Fibroblast of skin of abdomen (primary cell): ENCODE data around the gene TUBG1. TPM values are rescaled to one million over a fixed set of nuclear protein-coding genes. Genes with fewer than 3 reads are reported as not detected.

Source experiments
- DNase-seq: peaks from one replicate; pipeline ENCODE4 v3.0.0-alpha.2; 2013
- polyA plus RNA-seq, 2 experiments: library from polyadenylated mRNA; unstranded; fragments of 120-200 nt; gene quantifications; one replicate each; pipeline ENCODE4 v1.2.1, GENCODE V29; 2013; ENCODE audit not compliant: insufficient read length in 2 of 2

Gene TUBG1
- 61.2 TPM for polyA plus RNA-seq (2013, experiment 1 of 2; ENCODE audit: insufficient read length)
- 65.3 TPM for polyA plus RNA-seq (2013, experiment 2 of 2; ENCODE audit: insufficient read length)

DNA sequence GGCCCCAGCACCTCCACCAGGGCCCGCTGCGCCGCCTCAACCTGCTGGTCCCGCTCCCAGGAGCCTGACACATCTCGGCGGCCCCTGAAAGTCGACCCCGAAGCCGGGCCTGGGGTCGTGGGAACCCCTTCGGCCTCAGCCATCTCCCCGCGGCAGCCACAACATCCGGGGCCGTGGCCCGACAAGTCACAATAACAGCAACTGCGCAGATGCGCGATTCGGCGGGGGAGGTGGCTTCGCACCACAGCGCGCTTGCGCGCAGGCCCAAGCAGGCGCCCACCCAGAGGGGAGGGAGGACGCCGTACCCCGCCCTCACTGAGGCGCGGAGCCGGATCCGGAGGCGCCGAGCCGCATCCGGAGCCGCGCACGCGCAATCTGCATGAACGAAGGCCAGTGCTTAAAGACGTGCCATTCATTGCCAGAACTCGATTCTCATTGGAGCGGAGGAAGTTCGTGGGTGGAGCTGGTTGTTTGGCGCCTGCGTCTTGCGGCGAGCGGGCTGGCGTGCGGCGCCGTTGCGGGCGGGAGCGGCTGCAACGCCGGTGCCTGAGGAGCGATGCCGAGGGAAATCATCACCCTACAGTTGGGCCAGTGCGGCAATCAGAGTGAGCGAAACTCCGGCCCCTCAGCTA lies at the start of gene TUBG1, which contains the start of gene RETREG3:
Gene TUBG1 (plus strand): TSS at position 502 of the 632 bp plus-strand sequence. CDS start 55 bp downstream, at position 557.
Gene RETREG3 (minus strand): TSS at position 193 of the 632 bp plus-strand sequence. CDS start 50 bp downstream, at position 143.
- DNase-seq, result peak; percentile 99

- no peak for DNase-seq
Observed at GRCh38 chr17:42560246-42560645, 49.2 kb upstream of the TUBG1 start.

DNA sequence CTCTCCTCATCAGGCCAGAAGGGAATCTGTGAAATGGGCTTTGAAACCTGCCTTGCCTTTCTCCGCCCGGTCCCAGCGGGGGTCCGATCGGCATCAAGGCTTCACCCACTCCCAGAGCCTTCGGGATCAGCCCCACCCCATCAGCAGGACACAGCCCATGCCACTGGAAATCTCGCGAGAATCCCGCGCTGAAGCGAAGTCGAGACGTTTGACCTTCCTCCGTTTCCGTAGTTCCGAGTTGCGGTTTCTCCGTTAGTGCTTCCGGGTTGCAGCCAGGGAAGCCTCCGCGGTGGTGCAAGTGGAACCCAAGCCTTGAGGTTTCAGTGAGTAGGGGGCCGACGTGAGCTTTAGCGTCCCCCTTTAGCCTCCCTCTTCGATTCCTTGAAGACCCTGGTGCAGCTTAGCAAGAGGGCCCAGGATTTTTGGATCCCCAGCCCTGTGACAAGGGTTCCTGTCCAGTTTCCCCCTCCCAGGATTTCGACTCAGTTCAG lies 47.5 kb upstream of the TUBG1 start, which contains the start of gene COASY:
Gene COASY (plus strand): TSS at position 252 of the 491 bp plus-strand sequence. CDS start 475 bp downstream, outside the sequence.
- peak; percentile 98 for DNase-seq

- no peak for DNase-seq
Observed at GRCh38 chr17:42562388-42563142, 46.9 kb upstream of the TUBG1 start.

- no peak for DNase-seq
Observed at GRCh38 chr17:42563143-42563509, 46.4 kb upstream of the TUBG1 start.

DNA sequence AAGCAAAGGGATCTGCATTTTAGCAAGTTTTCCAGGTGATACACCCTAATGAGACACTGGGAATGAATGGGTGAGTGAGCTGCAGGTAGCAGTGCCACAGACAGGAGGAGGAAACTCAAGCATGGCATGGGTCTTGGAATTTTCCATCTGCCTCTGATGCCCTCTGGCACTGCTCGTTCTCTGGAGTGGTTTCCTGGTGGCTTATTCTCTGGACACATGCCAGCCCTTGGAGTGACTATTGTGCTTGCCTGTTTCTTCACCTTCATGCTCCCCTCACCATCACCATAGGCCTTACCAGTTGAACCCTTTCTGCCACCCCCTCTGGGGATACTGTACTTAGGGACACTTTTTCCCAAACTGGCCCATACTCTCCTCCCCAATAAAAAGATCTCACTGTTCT lies 45.9 kb upstream of the TUBG1 start:
- DNase-seq, result no peak

GRCh38 chr17:42563950-42564349 lies 45.5 kb upstream of the TUBG1 start:
- DNase-seq, result no peak

- no peak for DNase-seq
Observed at GRCh38 chr17:42564815-42565522, 44.5 kb upstream of the TUBG1 start.

DNA sequence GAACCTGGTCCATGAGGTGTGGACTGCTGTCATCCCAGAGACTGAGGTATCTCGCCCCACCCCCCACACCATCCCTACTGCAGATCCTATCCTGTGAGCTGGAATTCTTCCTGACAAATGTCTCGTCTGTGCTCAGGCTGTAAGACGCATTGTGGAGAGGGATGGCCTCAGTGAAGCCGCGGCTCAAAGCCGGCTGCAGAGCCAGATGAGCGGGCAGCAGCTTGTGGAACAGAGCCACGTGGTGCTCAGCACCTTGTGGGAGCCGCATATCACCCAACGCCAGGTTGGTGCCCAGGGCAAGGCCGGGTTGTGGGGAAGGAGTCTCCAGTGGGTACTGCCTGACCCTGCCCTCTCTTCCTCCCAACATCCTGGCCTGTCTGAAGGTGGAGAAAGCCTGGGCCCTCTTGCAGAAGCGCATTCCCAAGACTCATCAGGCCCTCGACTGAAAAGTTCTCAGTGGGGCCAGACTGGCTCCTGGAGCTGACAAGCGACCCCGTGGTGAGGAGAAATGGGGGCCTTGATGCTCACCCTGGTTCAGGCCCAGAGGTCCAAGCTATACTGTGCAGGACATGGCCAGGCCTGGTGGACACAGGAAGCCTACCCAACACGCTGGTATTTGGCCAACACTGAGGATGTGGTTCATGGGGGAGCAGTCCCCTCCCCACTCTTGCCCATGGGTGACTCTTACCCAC lies 43.8 kb upstream of the TUBG1 start:
- no peak for DNase-seq

DNA sequence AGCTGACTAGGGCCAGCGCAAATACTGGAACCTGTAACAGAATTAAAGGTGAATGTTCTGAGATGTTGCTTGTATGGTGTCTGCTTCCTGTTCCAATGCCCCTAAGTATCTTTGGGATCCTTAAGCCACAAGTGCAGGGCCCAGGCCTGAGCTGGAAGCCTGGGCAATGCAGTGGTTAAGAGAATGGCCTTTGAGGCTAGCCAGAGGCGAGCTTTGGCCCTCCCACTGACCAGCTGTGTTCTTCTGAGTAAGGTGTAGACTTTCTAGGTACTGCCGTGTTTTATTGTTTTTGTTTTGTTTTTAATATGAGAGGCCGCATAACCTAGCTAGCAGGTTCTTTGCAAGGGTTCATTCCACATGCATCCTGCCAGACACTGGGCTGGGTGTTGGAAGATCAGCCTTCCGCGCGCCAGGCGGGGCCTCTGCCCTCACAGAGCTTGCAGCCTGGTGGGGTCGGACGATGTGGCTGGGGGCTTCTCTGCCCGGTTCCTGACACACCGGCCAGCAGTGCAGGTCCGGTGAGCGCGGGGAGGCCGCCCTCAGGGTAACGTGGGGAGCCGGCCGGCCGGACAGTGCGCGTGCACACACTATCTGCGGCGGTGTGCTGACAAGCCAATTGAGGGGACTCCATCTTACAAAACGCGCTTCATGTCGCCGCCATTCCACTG lies 43.1 kb upstream of the TUBG1 start:
- no peak for DNase-seq

GRCh38 chr17:42566883-42567573 lies 42.5 kb upstream of the TUBG1 start, which contains the start of gene MLX:
TSS of gene MLX (plus strand) at chr17:42567100. CDS start at chr17:42567125, 25 bp downstream.
- DNase-seq, result peak; percentile 90

DNA sequence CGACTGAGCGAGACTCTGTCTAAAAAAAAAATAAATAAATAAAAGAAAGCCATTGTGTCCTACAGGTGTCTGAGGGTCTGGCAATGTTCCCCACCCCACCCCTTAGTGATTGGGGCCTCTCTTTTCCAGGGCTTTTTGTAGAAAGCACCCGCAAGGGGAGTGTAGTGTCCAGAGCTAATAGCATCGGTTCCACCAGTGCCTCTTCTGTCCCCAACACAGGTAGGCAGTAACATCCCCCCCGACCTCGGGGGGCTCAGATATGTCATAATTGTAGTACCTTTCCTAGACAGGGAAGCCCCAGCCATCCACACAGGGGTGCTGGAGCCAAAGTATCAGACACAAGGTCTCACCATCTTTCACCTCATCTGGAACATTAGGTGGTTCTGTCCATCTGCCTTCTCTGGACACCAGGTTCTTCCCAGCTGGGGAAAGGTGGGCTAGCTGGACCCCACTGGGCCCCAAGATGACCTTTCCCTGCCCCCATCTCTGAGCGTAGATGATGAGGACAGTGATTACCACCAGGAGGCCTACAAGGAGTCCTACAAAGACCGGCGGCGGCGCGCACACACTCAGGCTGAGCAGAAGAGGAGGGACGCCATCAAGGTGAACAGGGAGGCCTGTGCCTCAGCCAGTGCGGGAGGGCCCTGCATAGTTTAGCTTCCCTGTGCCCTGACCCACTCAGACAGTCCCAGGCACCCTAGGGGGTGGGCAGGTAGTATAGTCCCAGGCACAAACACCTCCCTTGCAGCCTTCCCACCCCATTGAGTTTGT lies 41.0 kb upstream of the TUBG1 start:
- no peak for DNase-seq

- no peak for DNase-seq
Observed at GRCh38 chr17:42571435-42572225, 37.9 kb upstream of the TUBG1 start.

DNA sequence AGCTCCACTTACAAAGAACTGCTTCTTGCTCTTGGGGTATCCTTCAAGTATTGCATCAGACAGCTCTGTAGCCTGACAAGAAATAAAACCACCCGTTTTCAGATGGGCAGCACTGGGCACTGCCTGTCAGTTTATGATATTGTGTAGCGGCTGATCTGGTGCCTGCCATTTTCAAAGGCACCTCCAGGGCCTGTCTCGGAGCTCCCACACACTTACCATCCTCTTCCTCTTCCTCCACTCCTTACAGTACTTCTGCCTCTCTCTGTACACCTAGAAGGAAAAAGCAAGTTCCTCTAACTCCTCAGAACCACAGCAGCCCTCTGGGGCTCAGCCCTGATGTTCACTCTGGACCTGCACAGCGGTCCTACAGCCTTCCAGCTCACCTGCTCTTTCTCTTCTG lies 36.4 kb upstream of the TUBG1 start:
- no peak for DNase-seq

DNA sequence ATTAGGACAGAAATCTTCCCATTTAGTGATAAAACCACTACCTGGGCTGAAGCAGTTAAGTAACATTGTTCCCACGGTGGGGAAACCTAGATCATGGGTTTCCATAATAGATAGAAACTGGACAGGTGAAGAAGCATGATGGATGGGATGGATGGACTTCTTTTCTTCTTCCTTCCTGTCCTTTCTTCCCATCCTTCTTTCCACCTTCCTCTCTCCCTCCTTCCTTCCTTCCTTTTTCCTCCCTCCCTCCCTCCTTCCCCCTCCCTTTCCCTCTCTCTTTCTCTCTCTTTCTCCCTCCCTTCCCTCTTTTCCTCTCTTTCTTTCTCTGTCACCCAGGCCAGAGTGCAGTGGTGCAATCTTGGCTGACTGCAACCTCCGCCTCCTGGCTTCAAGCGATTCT lies 35.0 kb upstream of the TUBG1 start:
- DNase-seq, result no peak

- no peak for DNase-seq
Observed at GRCh38 chr17:42577140-42577531, 32.3 kb upstream of the TUBG1 start.

- peak; percentile 93 for DNase-seq
Observed at GRCh38 chr17:42577532-42578281, 31.8 kb upstream of the TUBG1 start, which contains the start of gene PSMC3IP. TSS of gene PSMC3IP (minus strand) at chr17:42577729. CDS start at chr17:42577686, 43 bp downstream.

DNA sequence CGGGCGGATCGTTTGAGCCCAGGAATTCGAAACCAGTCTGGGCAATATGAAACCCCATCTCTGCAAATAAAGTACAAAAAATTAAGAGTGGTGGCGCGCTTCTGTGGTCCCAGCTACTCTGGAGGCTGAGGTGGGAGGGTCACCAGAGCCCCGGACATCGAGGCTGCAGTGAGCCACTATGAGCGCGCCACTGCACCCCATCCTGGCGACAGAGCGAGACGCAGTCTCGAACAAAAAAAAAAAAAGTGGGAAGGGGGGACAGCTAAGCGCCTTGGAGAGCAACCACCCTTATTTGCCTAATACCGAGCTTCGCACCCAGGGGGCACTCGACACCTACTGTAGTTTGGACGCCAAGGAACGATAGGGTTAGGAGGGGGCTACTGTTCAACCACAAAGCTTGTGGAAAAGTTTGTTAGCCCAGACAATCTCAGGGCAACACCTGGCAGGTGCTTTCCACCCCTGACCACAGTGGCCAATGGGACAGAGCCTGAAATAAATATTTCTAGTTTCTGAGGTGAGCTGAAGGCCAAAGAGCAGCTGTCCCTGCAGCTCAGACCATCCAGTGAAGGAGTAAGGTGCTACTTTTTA lies 31.1 kb upstream of the TUBG1 start:
- peak; percentile 67 for DNase-seq
